Measurements from ENCODE around the gene AQP1.

DNA sequence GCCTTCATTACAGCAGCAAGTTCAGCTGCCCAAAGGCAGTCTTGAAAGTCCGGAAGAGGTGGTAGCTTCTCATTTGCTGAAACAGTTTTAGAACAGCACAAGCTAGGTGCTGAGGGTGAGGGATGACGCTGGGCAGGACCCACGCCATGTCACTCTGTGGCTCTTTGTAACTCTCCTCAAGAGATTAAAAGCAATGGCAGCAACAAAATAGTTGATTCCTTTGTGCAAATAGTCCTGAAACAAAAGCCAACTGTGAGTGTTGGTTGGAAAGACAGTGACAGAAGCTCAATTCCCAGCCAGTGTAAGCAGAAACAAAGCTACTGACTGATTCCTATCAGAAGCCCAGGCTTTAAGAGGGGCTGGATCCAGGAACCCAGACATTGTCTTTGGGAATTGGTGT lies 47.6 kb upstream of the AQP1 start:
- TF ChIP-seq POLR2A (IDR thresholded peaks at IDR 0.05; ENCODE audit: low read depth, low read length) (no peak), POLR2AphosphoS5 (IDR thresholded peaks at IDR 0.05; ENCODE audit: low read depth, low read length) (no peak), TAF1 (IDR thresholded peaks at IDR 0.05; ENCODE audit: borderline replicate concordance, low read depth, low read length) (no peak)

Measured in GM12892 (cell line).